GM12865 (cell line): ENCODE measurements around the gene TDRD3.

Source experiments
- DNase-seq: peaks from one replicate; pipeline ENCODE4 v3.0.0; 2010; ENCODE audit warnings: low read depth
- H3K4me3 ChIP-seq: 2 replicates; pipeline ENCODE4 v1.5.1; 2011; ENCODE audit warnings: mild to moderate bottlenecking, low read depth, low read length, control low read depth
- TF ChIP-seq, protein P1 (sequence below): IDR thresholded peaks from 2 replicates; pipeline ENCODE4 v1.5.1; 2011; ENCODE audit warnings: low read length, control low read depth, low read depth, inconsistent platforms; ENCODE audit not compliant: insufficient read depth; ENCODE audit errors: missing control alignments

Gene TDRD3

GRCh38 chr13:60411983-60412382 lies 15.0 kb downstream of the TDRD3 start:
- TF ChIP-seq, protein P1, sequence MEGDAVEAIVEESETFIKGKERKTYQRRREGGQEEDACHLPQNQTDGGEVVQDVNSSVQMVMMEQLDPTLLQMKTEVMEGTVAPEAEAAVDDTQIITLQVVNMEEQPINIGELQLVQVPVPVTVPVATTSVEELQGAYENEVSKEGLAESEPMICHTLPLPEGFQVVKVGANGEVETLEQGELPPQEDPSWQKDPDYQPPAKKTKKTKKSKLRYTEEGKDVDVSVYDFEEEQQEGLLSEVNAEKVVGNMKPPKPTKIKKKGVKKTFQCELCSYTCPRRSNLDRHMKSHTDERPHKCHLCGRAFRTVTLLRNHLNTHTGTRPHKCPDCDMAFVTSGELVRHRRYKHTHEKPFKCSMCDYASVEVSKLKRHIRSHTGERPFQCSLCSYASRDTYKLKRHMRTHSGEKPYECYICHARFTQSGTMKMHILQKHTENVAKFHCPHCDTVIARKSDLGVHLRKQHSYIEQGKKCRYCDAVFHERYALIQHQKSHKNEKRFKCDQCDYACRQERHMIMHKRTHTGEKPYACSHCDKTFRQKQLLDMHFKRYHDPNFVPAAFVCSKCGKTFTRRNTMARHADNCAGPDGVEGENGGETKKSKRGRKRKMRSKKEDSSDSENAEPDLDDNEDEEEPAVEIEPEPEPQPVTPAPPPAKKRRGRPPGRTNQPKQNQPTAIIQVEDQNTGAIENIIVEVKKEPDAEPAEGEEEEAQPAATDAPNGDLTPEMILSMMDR: no peak
- no peak for DNase-seq
- no peak overlapping the region for H3K4me3 ChIP-seq

- no peak for DNase-seq
- TF ChIP-seq, protein P1: no peak
- H3K4me3 ChIP-seq: no peak overlapping the region
Measured at GRCh38 chr13:60412909-60413616, 16.0 kb downstream of the TDRD3 start.

DNA sequence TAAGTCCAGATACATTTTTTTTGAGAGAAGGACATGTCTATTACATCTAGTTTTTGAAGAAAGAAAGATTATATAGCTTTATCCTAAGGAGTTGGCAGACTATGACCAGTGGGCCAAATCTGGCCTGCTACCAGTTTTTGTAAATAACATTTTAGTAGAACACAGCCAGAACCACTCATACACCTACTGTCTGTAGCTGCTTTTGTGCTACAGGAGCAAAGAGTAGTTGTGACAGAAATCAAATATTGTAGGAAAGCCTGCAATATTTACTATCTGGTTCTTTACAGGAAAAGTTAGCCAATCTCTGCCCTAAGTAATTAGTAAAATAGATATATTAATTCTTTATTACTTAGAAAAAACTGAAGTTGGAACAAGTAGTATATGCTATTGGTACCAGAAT lies 17.2 kb downstream of the TDRD3 start:
- H3K4me3 ChIP-seq: no peak overlapping the region
- DNase-seq: no peak
- TF ChIP-seq, protein P1: no peak

- TF ChIP-seq, protein P1: no peak
- DNase-seq: no peak
- H3K4me3 ChIP-seq: no peak overlapping the region
Measured at GRCh38 chr13:60417734-60418133, 20.7 kb downstream of the TDRD3 start.

DNA sequence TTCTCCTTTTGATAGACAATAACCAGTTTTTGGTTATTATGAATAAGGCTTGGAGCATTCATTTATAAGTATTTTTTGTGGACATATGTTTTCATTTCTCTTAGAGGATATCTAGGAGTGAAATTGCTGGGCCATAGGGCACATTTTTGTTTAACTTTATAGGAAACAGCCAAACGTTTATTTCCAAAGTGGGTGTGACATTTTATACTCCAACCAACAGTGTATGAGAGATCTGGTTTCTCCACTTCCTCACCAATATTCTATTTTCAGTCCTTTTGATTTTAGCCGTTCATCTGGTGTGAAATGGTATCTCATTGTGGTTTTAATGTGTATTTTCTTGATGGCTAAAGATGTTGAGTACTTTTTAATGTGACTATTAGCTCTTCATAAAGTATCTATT lies 21.9 kb downstream of the TDRD3 start:
- DNase-seq: no peak
- H3K4me3 ChIP-seq: no peak overlapping the region
- TF ChIP-seq, protein P1: no peak

GRCh38 chr13:60425332-60425731 lies 28.3 kb downstream of the TDRD3 start:
- TF ChIP-seq, protein P1: no peak
- no peak for DNase-seq
- H3K4me3 ChIP-seq: no peak overlapping the region

GRCh38 chr13:60426075-60426474 lies 29.1 kb downstream of the TDRD3 start:
- DNase-seq: no peak
- H3K4me3 ChIP-seq: no peak overlapping the region
- TF ChIP-seq, protein P1: no peak
